GM15510 (cell line): ENCODE measurements around the gene ASCC2.

Experiments
- POLR2A ChIP-seq: IDR thresholded peaks from 3 replicates; pipeline ENCODE4 v1.6.1; 2011; ENCODE audit warnings: borderline replicate concordance; ENCODE audit not compliant: insufficient read length; ENCODE audit errors: extremely low read depth

The ASCC2 gene, protein sequence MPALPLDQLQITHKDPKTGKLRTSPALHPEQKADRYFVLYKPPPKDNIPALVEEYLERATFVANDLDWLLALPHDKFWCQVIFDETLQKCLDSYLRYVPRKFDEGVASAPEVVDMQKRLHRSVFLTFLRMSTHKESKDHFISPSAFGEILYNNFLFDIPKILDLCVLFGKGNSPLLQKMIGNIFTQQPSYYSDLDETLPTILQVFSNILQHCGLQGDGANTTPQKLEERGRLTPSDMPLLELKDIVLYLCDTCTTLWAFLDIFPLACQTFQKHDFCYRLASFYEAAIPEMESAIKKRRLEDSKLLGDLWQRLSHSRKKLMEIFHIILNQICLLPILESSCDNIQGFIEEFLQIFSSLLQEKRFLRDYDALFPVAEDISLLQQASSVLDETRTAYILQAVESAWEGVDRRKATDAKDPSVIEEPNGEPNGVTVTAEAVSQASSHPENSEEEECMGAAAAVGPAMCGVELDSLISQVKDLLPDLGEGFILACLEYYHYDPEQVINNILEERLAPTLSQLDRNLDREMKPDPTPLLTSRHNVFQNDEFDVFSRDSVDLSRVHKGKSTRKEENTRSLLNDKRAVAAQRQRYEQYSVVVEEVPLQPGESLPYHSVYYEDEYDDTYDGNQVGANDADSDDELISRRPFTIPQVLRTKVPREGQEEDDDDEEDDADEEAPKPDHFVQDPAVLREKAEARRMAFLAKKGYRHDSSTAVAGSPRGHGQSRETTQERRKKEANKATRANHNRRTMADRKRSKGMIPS

DNA sequence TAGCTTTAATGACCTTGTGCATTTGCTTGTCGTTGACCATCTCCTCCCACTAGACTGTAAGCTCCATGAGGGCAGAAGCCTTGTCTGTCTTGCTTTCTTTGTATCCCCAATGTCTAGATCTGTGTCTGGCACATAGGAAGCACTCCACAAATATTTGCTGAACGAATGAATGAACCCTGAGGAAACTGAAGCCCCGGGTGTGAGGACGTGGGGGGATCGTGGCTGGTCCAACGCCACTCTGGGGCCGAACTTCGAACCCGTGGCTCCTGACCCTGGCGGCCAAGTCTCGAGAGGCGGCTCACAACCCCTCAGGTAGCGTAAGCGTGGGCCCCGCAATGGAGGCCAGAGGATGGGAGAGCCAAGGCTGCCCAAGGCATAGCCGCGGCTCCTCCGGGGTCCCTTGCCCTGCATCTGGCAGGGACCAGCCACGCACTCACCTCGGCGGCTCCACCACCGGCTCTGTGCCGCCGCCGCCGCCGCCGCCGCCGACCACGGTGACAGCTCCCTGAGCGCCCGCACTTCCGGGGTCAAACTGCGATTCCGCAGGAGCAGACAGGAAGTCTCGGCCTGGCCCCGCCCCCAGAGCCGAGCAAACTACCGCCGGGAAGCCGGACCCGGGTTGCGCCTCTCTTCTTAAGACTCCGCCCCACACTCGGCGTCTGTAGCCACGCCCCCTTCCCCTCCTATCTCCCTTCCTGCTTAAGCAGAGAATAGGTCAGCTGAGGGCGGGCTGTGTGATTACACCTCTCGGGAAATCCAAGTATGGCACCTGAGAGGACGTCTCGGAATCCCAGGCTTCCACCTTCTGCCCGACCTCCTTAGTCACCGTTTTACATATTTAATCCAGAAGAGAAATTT is at the start of gene ASCC2:
Gene ASCC2 (minus strand): TSS at position 534 of the 858 bp plus-strand sequence. CDS start 5,949 bp downstream, outside the sequence.
- peak; percentile 87 for TF ChIP-seq POLR2A

GRCh38 chr22:29887358-29887757 is 49.3 kb upstream of the ASCC2 start:
- TF ChIP-seq POLR2A: no peak

GRCh38 chr22:29886596-29886995 is 48.5 kb upstream of the ASCC2 start:
- TF ChIP-seq POLR2A: no peak

GRCh38 chr22:29885610-29886009 is 47.5 kb upstream of the ASCC2 start:
- TF ChIP-seq POLR2A: no peak

- TF ChIP-seq POLR2A: no peak
Observed at GRCh38 chr22:29883775-29884097, 45.7 kb upstream of the ASCC2 start.

DNA sequence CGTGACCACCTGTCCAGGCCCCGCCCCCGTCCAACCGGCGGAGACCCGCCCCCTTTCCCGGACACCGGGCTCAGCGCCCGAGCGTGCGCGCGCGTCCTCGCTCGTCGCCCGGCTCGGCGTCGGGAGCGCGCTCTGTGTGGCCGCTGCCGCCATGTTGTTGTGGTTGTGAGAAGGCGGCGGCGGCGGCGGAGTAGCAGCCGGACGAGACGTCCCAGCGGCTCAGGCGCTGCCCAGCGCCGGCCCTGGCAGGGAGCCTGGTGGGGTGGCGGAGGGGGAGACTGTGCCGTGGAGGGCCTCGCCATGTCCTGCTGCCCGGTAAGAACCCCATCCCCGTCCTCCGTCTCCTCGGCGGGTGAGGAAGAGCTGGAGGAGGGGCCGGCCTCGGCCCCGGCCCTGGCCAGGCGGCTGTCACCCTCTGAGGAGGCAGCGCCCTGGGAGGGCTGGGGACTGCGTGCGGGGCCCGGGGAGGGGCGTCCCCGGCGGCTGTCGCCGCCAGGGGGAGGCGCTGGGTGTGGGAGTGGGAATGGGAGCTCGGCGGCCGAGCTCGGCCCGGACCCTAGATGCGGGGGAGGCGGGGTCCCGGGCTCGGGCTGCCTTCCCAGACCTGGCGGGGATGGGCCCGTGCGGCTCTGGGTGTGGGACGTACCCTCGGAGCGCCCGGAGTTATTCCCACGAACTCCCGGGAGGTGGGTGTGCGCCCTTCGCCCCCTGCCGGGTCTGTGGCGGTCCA is 45.1 kb upstream of the ASCC2 start, which contains the start of gene MTMR3:
Gene MTMR3 (plus strand): TSS at position 130 of the 730 bp plus-strand sequence. CDS start 87,886 bp downstream, outside the sequence.
- TF ChIP-seq POLR2A: peak; percentile 75

GRCh38 chr22:29882716-29883044 is 44.6 kb upstream of the ASCC2 start:
- TF ChIP-seq POLR2A: no peak

DNA sequence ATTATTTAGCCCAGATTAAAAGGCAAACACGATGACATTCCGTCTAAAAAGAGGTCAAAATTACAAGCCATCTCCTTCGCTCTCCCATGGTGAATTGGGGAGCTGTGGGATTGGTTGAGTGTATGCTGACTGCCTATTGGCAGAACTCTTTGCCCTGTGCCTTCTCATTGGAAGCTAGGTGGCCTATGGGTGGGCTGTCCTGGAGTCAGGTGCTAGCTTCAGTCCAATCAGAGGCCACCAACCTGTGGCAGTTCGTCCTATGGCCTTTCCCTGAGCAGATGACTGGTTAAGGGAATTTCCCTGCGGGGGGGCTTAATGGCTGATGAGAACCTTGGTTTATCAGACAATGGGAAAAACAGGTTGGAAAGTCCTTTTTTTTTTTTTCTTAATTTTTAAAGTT is 41.7 kb upstream of the ASCC2 start:
- no peak for TF ChIP-seq POLR2A

GRCh38 chr22:29877620-29878019 is 39.5 kb upstream of the ASCC2 start:
- TF ChIP-seq POLR2A: no peak

GRCh38 chr22:29873943-29874342 is 35.9 kb upstream of the ASCC2 start:
- TF ChIP-seq POLR2A: no peak

GRCh38 chr22:29872989-29873388 is 34.9 kb upstream of the ASCC2 start:
- no peak for TF ChIP-seq POLR2A

DNA sequence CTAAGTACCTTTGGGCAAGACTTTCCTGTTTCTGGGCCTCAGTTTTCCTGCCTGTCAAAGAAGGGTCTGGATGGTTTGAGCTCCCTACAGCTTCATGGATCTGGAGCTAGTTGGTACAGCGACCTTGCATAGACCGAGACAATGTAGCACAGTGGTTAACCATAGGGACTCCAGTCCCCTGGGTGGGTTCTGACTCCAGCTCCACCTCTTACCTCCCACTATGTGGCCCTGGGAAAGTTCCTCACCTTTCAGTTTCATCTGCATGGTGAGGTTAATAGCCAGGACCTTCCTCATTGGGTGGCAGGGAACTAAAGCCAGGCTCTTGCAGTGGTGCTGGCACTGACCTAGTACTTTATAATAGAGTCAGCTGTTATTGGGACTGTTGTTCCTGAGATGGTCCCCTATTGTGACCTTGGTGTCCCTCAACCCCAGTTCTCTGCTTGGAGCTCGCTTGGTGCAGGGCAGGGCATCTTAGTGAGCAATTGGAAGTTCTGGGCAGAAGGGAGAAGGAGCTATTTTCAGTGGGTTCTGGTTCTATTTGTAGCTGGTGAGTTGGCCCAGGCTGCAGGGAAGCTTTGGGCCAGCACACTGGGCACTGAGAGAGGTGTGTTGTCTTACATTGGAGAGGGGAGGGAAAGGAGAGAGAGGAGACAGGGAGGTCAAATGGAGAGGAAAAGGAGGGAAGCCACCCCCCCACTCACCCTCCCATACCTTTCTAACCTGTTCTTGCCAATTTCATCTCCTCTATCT is 34.2 kb upstream of the ASCC2 start:
- TF ChIP-seq POLR2A: no peak

DNA sequence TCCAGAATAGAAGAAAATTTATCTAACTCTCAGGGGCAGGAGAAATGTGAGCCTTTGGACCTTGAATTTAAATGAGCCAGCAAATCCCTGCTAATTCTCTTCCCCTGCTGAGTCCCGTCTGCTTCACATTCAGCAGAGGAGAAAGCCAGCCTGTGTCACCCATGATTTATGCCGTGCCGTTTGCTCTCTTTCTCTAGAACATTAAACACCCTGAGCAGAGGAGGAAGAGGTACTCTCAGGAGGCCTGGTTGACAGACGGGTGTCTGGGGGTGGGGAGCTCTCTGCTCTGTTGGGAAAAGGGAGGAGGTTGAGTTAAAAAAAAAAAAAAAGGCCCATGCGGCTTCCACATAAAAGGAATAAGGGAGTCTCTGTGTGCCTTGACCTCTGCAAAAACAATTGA is 33.6 kb upstream of the ASCC2 start:
- no peak for TF ChIP-seq POLR2A

DNA sequence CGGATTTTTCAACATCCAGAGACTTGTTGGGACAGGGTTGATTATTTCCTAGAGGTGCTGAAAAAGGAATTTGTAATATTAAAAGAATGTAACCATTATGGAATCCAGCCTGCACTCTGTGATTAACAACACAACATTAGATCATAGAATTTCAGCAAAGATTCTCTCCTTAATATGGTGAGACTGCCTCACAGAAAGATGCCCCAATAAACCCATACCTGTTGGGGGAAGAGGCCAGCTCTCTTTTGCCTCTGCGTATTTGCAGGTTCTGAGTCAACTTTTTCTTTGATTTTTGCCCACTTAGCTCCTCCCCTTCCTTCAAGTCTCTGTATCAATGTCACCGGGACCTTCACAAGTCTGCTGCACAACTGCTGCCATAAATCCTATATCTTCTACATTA is 32.5 kb upstream of the ASCC2 start:
- no peak for TF ChIP-seq POLR2A
